Suprapubic skin (tissue), 4 donors: ENCODE measurements around the gene SMIM33.
"Not testable (repeated sequence)": the region's sequence is repeated elsewhere in the genome, so short reads cannot be mapped to it uniquely, and the experiment has no call there.

Source experiments
- POLR2A ChIP-seq, 2 donors: fragments of 450-650 bp; IDR thresholded peaks; one replicate each; pipeline ENCODE4 v1.6.1; 2017; ENCODE audit warnings: antibody characterized with exemption in 2 of 2, mild to moderate bottlenecking in 2 of 2, moderate library complexity in 2 of 2
- POLR2AphosphoS5 ChIP-seq, 3 donors: sonication (generic); formaldehyde crosslinking; IDR thresholded peaks; one replicate each; pipeline ENCODE4 v1.6.1; 2017; ENCODE audit warnings: antibody characterized with exemption in 3 of 3
- TF ChIP-seq, protein P1 (sequence below), 2 donors: fragments of 200-600 bp in 1 of 2; fragments of 450-650 bp in 1 of 2; sonication (generic) in 1 of 2; IDR thresholded peaks; one replicate each; pipeline ENCODE4 v1.5.1; 2016 to 2019; ENCODE audit warnings: antibody characterized with exemption in 2 of 2, mild to moderate bottlenecking in 1 of 2, moderate library complexity in 1 of 2

GRCh38 chr5:139440416-139440815 lies 30.4 kb upstream of the SMIM33 start:
- not testable (repeated sequence) for TF ChIP-seq POLR2A, POLR2AphosphoS5 (IDR thresholded peaks at IDR 0.05)
- TF ChIP-seq, protein P1, sequence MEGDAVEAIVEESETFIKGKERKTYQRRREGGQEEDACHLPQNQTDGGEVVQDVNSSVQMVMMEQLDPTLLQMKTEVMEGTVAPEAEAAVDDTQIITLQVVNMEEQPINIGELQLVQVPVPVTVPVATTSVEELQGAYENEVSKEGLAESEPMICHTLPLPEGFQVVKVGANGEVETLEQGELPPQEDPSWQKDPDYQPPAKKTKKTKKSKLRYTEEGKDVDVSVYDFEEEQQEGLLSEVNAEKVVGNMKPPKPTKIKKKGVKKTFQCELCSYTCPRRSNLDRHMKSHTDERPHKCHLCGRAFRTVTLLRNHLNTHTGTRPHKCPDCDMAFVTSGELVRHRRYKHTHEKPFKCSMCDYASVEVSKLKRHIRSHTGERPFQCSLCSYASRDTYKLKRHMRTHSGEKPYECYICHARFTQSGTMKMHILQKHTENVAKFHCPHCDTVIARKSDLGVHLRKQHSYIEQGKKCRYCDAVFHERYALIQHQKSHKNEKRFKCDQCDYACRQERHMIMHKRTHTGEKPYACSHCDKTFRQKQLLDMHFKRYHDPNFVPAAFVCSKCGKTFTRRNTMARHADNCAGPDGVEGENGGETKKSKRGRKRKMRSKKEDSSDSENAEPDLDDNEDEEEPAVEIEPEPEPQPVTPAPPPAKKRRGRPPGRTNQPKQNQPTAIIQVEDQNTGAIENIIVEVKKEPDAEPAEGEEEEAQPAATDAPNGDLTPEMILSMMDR (IDR thresholded peaks at IDR 0.05), result not testable (repeated sequence)
